HG02678 (cell line): Measurements from ENCODE around the gene CFAP410.
"Not testable (repeated sequence)": the region's sequence is repeated elsewhere in the genome, so short reads cannot be mapped to it uniquely, and the experiment has no call there.

Experiments
- ATAC-seq: cut with Tn5 transposase; IDR thresholded peaks from one replicate; pipeline ENCODE4 v1.9.1; 2021; ENCODE audit warnings: mild to moderate bottlenecking, moderate library complexity; ENCODE audit not compliant: unreplicated experiment

The CFAP410 gene

DNA sequence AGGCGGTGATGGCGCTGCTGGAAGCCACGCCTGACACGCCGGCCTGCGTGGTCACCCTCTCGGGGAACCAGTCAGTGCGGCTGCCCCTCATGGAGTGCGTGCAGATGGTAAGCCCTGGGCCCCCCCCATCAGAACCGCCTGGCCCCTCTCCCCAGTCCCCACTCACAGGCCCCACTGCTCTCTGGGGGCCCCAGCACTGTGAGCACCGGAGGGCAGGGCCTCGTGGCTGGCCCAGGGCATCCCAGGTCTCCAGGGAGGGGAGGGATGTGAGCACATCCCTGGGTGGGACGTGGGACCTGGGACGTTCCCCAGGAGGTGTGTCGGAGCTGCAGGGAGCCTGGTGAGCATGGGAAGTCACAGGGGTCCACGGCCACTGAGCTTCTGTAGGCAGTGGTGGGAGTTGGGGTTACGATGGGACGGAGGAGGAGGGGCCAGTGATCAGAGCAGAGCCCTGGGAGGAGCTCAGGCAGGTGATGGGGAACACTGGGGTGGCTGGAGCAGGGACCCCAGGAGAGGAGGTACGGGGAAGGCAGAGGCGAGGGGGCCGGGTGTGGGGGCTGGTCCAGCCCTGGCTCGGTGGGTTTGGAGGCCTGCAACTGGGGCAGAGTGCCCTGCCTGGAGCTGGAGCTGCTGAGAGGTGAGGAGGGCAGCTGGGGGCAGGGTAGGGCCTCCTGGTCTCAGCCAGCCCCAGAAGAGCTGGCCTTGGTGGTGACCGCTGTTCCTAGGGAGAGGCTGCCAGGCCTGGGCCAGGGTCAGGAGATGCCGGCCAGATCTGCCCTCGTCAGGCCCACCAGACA, 20.5 kb downstream of the CFAP410 start:
- ATAC-seq: no peak

DNA sequence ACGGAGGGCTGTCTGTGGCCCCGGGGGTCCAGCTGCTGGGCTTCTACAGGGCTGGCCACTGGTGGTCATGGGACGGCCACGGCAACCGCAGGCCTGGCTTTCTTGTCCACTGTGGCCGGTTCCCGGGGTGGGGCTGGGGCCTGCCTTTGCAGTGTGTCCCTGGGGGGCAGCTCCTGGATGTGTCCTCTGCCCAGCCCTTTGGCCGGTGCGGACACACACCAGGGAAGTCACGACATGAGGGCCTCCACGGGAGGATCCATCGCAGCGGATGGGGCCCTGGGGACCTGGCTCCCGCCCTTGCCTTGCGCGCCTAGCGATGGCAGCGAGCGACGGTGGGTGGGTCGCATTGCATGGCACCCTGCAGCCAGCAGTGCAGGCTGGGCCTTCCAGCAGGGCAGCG, 21.3 kb downstream of the CFAP410 start:
- no peak for ATAC-seq

DNA sequence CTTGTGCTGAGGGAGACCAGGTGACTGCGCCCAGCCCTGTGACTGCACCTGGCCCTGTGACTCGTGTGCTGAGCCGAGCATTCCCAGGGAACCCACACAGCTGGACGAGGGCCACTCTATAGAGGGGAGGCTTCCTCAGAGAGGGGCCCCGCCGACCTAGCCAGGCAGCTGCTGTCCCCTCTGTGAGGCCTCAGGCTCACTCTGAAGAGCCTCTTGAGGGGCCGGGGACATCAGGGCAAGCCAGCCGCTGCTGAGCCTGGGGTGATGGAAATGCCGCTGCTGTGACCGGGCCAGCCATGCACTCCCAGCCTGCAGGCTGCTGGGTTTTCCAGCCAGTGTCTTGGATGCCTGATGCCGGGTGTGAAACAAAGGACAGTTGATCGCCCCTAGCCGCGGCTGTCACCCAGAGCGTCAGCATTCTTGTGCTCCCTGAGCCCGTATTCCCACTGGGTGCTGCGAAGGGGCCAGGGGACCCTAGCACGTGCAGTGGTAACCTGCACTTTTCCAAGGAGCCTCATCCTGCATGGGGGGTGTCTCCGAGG, 21.9 kb downstream of the CFAP410 start:
- no peak for ATAC-seq

DNA sequence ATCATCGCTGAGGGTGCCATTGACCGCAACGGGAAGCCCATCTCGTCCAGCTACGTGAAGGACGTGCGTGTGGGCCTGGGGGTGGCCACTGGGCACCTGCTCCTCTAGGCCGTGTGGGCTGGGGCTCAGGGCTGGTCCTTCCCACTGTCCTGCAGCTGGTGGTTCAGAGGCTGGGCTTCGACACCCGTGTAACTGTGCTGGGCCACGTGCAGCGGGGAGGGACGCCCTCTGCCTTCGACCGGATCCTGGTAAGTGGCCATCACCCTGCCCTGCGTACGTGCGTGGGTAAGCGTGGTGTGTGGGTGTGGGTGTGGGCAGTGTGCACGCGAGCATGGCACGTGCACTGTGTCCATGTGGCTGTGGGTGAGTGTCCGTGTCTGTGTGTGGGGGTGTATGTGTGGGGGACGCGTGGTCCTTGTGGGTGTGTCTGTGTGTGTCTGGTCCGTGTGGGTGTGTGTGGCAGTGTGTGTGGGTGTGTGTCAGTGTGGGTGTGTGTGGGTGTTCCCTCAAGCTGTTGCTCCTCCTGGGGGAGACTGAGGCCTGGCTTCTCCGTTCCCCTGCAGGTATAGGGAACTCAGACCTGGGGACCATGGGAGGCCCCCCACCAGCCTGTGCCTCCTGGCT, 22.8 kb downstream of the CFAP410 start:
- no peak for ATAC-seq

DNA sequence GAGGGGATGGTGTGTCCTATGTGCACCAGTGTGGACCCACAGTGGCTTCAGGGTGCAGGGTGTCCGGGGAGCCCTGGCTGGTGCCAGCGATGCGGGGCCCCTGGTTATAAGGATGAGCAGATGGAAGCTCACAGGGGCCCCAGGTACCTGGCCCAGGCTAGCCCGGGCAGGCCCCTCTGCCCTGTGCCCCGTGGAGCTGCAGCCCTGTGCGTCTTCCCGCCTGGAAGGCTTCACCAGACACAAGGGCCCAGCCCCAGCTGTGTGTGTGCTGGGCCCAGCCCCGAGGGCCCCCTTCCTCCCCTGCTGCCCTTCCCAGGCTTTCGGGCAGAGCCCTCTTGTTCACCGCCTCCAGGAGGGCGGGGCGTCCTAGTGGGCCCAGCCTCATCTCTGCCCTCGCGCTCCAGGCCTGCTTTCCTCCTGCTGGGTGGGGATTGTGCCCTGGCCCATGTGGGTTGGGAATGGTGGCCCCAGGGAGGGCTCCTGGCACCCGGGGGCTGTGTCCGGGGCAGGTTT, 23.4 kb downstream of the CFAP410 start:
- ATAC-seq: no peak

DNA sequence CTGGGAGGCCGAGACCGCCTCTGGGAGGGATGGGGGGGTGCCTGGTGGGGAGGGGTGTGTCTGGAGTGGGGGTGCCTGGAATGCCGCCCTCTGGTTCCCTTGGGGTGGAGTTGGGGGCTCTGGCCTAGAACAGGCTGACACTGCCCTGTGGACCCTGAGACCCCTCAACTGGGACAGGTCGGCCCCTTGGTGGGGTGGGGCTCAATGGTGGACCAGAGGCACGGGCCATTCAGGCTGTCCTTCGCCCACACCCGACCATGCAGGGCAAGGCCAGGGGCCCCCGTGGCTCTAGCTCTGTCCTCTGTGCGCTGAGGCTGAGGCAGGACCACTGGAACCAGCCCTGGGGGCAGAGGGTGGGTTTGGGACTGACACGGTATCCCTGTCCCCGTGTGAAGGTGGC, 24.6 kb downstream of the CFAP410 start:
- ATAC-seq: no peak

DNA sequence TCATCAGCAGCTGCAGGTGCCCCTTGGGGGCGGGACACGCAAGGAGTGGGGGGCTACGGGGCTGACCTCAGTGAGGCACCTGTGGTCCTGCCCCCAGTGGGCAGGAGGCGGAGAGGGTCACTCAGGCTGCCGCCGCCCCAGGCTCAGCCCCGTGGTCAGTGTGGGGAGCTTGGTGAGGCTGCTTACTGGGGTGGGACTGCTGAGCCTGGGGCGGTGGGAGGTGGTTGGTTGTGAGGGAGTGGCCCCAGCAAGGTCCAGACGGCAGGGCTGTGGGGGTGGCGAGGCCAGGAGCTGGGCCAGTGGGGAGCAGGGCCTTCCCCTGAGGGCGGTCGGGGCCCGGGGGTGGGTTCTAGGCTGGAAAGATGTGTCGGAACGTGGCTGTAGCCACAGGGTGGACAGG, 25.1 kb downstream of the CFAP410 start:
- no peak for ATAC-seq

DNA sequence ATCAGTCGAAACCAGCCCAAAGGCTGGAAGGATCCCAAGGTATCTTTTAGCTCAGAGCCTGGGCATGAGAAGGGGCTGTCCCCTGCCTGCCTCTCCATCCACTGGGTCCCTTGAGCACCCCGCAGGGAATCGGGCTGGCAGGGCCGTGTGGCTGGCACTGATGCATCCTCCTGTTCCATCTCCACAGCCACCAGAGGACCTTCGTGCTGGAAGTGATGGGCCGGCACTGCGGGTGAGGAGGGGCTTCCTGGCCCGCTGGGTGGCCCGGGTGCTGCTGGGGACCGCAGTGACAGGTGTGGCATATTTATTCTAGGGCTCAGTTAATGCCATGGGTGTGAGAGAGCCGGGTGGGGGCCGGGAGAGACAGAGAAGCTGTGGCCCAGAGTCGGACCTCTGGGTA, 25.7 kb downstream of the CFAP410 start:
- ATAC-seq: no peak

DNA sequence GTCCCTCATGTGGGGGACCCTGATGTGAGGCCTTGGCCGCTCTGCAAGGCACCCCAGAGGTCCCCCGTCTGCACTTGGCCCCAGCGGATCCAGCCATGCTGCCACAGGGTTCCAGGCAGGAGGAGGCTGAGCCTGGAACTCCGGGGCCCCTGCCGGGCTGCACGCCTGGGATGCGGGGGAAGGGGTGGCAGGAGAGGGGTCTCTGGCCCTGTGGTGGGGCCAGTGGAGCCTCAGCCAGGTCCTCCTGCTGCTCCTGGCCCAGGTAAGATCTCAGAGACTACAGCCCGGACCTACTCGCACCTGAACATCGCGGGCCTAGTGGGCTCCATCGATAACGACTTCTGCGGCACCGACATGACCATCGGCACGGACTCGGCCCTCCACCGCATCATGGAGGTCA, 26.5 kb downstream of the CFAP410 start:
- ATAC-seq: no peak

DNA sequence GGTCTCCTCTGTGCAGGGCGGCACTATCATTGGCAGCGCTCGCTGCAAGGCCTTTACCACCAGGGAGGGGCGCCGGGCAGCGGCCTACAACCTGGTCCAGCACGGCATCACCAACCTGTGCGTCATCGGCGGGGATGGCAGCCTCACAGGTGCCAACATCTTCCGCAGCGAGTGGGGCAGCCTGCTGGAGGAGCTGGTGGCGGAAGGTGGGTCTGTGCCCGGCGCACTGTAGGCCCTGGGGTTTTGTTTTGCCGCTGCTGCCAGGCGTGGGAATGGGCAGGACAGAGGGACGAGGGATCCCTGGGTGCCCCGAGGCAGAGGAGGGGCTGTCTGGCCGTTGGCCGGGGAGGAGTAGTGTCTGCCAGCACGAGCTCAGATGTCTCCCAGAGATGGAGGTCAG, 27.1 kb downstream of the CFAP410 start:
- no peak for ATAC-seq

DNA sequence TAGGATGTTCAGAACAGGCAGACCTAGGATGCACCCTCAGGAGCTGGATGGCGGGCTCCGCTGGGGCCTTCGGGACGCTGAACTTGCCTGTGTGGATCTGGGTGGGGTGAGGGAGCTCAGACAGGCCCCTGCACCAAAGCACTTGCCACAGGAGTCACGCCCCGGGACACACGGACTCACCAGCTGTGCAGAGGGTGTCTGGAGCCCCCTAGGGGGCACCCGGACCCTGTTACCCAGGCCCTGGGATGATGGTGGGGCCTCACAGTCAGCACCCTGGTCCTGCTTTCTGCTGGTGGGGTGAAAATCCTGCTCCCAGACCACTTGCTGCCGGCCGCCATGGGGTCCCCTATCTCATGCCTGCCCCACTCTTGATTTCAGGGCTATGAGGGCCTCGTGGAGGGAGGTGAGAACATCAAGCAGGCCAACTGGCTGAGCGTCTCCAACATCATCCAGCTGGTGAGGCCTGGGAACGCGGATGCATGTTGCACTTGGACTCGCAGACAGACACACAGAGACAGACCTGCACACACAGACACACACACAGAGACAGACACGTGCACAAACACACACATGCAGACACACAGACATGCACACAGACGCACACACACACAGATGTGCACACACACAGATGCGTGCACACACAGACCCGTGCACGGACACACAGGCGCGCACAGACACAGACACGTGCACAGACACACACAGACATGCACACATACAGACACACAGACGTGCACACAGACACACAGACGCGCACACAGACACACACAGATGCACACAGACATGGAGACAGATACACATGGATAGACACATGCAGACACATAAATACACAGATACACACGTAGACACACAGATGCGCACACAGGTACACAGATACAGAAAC, 28.3 kb downstream of the CFAP410 start:
- no peak for ATAC-seq

DNA sequence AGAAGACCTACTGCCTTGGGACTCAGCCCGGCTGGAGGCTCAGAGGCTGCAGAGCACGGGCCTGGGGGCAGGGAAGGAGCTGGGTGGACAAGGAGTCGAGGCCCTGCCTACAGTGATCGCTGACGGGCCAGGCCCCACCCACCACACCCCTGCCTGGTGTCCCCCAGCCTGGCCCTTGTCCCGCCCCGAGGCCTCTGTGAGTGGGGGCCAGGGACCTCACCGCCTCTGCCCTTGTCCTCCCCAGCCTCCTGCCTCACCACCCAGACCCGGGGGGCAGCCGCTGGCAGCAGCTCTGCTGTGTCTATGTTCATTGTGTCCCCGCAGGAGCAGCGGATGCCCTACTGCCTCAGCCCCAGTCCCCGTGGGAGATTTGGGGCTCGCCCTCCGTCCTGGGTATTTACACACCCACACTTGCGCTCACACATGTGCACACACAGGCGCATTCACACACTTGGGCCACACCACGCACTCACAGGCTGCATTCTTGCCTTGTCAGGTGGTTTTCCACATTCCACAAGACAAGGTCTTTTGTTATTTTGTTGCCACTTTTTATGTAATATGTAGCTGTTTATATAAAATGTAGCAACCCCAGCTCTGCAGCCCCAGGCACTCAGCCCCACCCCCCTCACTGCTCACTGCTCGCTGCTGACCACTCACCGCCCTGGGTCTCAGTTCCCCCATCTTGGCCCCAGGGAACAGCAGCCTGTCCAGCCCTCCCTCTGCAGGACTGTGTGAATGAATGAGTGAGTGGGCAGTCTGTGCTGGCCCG, 32.1 kb downstream of the CFAP410 start:
- no peak for ATAC-seq

DNA sequence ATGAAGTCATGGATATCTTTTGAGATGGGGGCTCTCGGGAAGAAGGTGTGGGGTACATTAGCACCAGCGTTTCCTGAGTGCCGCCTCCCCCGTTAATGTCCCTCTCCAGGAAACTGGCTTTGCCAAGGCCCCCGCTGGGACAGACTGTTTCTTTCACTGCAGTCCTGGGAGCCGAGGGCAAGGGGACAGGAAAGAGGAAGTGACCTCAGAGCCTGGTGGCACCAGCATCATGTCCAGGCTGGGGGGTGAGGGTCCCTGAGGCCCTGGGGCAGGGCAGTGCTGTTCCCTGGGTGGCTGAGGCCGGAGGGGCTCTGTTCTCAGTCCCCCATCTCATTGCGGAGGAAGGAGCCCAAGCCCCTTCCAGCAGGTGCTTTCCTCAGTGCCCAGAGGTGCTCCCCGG, 33.5 kb downstream of the CFAP410 start:
- ATAC-seq: no peak

DNA sequence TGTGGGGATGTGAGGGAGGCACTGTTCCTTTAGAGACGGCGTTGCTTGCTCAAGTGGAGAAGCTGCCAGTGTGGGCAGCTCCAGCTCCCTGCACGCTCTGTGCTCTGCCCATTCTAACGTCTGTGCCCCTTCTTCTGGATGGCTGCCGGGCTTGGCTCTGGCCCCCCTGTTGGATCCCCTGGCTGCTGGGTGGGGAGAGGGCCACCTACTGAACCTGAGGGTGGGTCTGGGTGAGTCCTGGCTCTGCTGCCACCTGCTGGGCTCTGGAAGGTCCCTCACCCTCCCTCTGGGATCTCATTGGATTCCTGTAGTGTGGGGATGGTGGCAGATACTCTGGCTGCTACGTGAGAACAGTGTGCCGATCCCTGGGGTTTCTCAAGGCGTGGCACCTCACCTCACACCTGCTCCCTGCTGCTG, 34.3 kb downstream of the CFAP410 start:
- no peak for ATAC-seq

DNA sequence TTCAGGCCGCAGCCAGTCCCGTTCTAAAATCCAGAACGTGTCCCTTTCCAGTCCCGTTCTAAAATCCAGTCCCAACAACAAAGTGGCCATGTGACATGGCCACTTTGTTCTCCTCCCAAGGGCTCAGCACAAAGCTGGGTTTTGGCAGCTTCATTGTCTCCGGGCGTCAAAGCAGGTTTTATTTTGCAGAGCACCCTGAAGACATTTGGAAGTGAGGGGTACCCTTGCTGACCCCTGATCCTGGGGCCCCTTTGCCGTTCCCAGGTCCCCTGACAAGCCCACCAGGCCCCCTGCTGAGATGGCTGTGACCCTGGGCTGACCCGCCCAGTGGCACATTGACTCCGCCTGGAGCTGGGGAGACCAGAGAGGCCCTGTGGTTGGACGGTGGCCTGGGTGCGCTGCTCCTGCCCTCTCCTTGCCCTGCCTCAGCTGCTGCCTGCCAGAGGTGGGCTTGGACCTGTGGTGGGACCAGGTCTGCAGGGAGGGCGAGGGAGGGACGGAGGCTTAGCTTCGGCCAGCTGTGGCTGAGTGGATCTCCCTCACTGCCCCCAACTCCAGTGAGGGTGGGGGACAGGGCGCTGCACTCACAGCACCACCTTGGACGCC, 35.1 kb downstream of the CFAP410 start:
- no peak for ATAC-seq

DNA sequence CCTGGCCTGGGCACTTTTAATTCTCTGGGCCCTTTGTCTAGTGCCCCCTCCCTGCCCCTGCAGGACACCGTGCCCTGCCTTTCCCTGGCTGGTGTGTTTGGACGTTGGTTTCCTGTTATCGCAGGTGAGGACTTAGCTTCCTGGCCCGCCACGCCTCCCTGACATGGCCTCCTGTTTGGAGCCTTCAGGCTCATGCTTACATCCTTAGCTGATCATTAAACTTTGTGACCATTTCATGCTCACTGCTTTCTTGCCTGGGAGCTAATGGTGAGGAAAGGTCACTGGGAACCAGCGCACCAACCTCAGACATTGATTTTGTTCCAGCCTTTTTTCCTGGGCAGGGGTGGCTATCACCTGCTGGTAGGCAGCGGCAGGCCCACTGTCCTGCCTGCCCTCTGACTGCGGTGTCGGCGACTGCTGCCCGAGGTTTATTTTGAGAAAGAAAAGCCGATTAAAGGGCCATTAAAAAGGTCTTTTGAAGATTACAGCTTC, 35.7 kb downstream of the CFAP410 start:
- ATAC-seq: no peak

DNA sequence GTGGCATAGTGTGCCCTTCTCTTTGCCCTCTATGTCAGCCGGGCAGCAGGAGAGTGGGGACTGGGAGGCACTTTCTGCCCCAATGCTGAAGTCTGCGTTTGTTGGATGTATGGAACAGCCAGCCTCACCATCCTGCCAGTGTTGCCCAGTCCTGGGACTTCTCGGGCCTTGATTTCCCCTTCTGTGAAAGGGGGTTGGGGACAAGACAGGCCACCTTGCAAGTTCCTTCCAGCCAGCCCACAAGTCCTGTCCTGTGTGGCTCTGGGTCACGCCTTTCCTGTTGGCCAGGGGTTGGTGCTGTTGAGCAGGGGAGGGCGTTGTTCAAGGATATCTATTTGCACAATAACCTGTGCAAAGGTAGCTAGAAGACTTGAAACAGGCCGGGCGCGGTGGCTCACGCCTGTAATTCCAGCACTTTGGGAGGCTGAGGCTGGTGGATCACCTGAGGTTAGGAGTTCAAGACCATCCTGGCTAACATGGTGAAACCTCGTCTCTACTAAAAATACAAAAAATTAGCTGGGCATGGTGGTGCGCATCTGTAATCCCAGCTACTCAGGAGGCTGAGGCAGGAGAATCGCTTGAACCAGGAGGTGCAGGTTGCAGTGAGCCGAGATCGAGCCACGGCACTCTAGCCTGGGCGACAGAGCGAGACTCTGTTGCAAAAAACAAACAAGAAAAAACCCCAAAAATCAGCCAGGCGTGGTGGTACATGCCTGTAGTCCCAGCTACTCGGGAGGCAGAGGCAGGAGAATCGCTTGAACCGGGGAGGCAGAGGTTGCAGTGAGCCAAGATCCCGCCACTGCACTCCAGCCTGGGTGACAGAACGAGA, 36.4 kb downstream of the CFAP410 start:
- not testable (repeated sequence) for ATAC-seq

DNA sequence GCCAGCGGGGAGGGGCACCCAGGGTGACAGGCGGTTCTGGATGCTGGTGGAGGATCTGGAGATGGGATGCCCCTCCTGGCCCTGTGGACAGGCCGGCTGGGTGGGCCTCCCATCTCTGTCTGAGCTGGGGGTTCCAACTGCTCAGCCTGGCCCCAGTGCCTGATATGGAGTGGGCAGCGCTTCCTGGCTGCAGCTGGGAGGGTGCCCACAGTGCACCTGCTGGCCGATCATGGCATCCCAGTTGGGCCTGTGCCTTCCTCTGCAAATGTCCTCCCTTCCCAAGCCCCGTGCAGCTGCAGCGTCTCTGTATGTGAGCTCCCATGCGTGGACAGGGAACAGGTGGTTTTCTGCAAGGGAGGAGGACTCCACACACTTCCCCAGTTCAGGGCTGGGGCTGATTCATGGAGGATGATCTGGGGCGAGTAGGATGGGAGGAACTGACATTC, 37.2 kb downstream of the CFAP410 start:
- ATAC-seq: no peak

DNA sequence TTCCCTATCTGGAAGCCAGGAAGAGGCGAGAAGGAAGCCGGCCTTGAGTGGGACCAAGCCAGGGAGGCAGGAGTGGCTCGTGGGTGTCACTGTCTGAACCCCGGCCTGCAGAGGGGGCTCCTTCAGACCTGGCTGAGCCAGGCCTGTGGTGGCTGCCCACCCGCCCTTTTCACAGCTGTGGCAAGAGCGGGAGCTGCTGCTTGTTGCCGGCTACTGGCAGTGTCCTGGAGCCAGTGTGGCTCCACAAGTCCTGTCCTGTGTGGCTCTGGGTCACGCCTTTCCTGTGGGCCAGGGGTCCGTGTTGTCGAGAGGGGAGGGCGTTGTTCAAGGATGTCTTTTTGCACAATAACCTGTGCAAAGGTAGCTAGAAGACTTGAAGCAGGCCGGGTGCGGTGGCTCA, 38.0 kb downstream of the CFAP410 start:
- ATAC-seq: no peak
